ENCODE measurements around the gene ZNF385B. TPM values are rescaled to one million over a fixed set of nuclear protein-coding genes. Genes with fewer than 3 reads are reported as not detected.

Gene ZNF385B
- total RNA-seq, 1 experiment from 2014 or later = 0.28 TPM

- no TSS peak for BruUV-seq (replicated peaks)
- H3K4me3 ChIP-seq (ENCODE audit: low read depth in 2 of 2, low read length in 2 of 2) = no peak overlapping the region
- no peaks in the 10 kb centered on the region for H3K36me3 ChIP-seq (ENCODE audit: control insufficient read depth, insufficient read depth, low read length)
- no peak overlapping the region for H3K27ac ChIP-seq (ENCODE audit: low read length)
- no peaks in the 10 kb centered on the region for H3K4me1 ChIP-seq (ENCODE audit: control insufficient read depth, insufficient read depth, low read length)
- ATAC-seq (no peak), DNase-seq (ENCODE audit: low read depth, low spot score) (no peak)
- ChIA-PET POLR2A (no interaction called here), CTCF (interaction anchor here (1.0 kb wide), 1 partner anchor 61 kb away, joined by 3 read pairs; no protein-coding TSS in a partner anchor)
- no peaks in the 10 kb centered on the region for H3K27me3 ChIP-seq (ENCODE audit: control insufficient read depth, insufficient read depth, low read length)
- TF ChIP-seq, protein P1, sequence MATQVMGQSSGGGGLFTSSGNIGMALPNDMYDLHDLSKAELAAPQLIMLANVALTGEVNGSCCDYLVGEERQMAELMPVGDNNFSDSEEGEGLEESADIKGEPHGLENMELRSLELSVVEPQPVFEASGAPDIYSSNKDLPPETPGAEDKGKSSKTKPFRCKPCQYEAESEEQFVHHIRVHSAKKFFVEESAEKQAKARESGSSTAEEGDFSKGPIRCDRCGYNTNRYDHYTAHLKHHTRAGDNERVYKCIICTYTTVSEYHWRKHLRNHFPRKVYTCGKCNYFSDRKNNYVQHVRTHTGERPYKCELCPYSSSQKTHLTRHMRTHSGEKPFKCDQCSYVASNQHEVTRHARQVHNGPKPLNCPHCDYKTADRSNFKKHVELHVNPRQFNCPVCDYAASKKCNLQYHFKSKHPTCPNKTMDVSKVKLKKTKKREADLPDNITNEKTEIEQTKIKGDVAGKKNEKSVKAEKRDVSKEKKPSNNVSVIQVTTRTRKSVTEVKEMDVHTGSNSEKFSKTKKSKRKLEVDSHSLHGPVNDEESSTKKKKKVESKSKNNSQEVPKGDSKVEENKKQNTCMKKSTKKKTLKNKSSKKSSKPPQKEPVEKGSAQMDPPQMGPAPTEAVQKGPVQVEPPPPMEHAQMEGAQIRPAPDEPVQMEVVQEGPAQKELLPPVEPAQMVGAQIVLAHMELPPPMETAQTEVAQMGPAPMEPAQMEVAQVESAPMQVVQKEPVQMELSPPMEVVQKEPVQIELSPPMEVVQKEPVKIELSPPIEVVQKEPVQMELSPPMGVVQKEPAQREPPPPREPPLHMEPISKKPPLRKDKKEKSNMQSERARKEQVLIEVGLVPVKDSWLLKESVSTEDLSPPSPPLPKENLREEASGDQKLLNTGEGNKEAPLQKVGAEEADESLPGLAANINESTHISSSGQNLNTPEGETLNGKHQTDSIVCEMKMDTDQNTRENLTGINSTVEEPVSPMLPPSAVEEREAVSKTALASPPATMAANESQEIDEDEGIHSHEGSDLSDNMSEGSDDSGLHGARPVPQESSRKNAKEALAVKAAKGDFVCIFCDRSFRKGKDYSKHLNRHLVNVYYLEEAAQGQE (IDR thresholded peaks at IDR 0.05; ENCODE audit: insufficient read depth in 1 of 2, low read depth in 2 of 2, low read length in 1 of 2) = no peak
- TF ChIP-seq SIN3A (IDR thresholded peaks at IDR 0.05; ENCODE audit: borderline replicate concordance, insufficient read depth, low read depth, low read length) = no peak
- TF ChIP-seq POLR2AphosphoS5 (IDR thresholded peaks at IDR 0.05; ENCODE audit: low read depth, low read length) = no peak
- TF ChIP-seq, protein P2, sequence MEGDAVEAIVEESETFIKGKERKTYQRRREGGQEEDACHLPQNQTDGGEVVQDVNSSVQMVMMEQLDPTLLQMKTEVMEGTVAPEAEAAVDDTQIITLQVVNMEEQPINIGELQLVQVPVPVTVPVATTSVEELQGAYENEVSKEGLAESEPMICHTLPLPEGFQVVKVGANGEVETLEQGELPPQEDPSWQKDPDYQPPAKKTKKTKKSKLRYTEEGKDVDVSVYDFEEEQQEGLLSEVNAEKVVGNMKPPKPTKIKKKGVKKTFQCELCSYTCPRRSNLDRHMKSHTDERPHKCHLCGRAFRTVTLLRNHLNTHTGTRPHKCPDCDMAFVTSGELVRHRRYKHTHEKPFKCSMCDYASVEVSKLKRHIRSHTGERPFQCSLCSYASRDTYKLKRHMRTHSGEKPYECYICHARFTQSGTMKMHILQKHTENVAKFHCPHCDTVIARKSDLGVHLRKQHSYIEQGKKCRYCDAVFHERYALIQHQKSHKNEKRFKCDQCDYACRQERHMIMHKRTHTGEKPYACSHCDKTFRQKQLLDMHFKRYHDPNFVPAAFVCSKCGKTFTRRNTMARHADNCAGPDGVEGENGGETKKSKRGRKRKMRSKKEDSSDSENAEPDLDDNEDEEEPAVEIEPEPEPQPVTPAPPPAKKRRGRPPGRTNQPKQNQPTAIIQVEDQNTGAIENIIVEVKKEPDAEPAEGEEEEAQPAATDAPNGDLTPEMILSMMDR (IDR thresholded peaks at IDR 0.05) = no peak
- no peak for TF ChIP-seq TCF7L2 (IDR thresholded peaks at IDR 0.05; ENCODE audit: low read depth, low read length)
- intact Hi-C loops (cut with micrococcal nuclease; ENCODE audit: unreplicated experiment) = no loop called here
- in situ Hi-C loops (cut with HindIII; ENCODE audit: low pct_unique_long_range_greater_than_20kb, low sequenced_read_pairs) = no loop called here
- no peaks in the 10 kb centered on the region for H3K9me3 ChIP-seq (ENCODE audit: control insufficient read depth, insufficient read depth, low read depth, low read length)
Observed at GRCh38 chr2:179837408-179837807, 24.0 kb downstream of the ZNF385B start.

GRCh38 chr2:179830043-179830787 lies 31.2 kb downstream of the ZNF385B start:
- Histone ChIP-seq H3K27me3 (ENCODE audit: control insufficient read depth, insufficient read depth, low read length) (no peaks in the 10 kb centered on the region), H3K9me3 (ENCODE audit: control insufficient read depth, insufficient read depth, low read depth, low read length) (no peaks in the 10 kb centered on the region), H3K36me3 (ENCODE audit: control insufficient read depth, insufficient read depth, low read length) (no peaks in the 10 kb centered on the region), H3K4me1 (ENCODE audit: control insufficient read depth, insufficient read depth, low read length) (no peaks in the 10 kb centered on the region), H3K4me3 (ENCODE audit: low read depth in 2 of 2, low read length in 2 of 2) (no peak overlapping the region), H3K27ac (ENCODE audit: low read length) (no peak overlapping the region)
- in situ Hi-C loops (cut with HindIII; ENCODE audit: low pct_unique_long_range_greater_than_20kb, low sequenced_read_pairs) = no loop called here
- ATAC-seq = no peak
- CTCF ChIA-PET = no interaction called here
- no TSS peak for BruUV-seq (replicated peaks)
- DNase-seq (ENCODE audit: low read depth, low spot score) = no peak
- POLR2A ChIA-PET = no interaction called here
- intact Hi-C loops (cut with micrococcal nuclease; ENCODE audit: unreplicated experiment) = no loop called here
- TF ChIP-seq, protein P1 (IDR thresholded peaks at IDR 0.05; ENCODE audit: insufficient read depth in 1 of 2, low read depth in 2 of 2, low read length in 1 of 2) = no peak
- TF ChIP-seq TCF7L2 (IDR thresholded peaks at IDR 0.05; ENCODE audit: low read depth, low read length) (no peak), SIN3A (IDR thresholded peaks at IDR 0.05; ENCODE audit: borderline replicate concordance, insufficient read depth, low read depth, low read length) (no peak), POLR2AphosphoS5 (IDR thresholded peaks at IDR 0.05; ENCODE audit: low read depth, low read length) (no peak)
- TF ChIP-seq, protein P2 (IDR thresholded peaks at IDR 0.05) = no peak

Measured in Panc1 (cell line).